Measurements from ENCODE around the gene MACROD2. TPM values are rescaled to one million over a fixed set of nuclear protein-coding genes. Genes with fewer than 3 reads are reported as not detected.

Gene MACROD2
- total and polyA plus RNA-seq, 2 of the 4 experiments (the other 2 are of a cell fraction), result not detected

DNA sequence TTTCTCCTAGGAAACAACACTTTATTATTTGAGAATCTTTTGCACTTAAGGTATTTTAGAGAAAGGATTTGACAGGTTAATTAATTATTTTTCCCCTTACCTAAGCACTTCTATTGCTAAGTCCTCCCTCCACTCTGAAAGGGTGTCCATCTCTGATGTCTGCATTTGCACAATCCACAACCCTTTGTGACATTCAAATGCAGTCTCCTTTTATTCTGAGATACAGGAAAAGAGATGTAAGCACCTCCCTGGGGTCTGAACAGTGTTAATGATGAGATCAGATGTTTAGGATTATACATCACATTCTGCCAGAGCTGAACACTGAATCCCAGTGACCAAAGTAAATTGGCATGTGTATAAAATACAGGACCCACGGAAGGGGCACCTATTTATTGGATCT, 1206.3 kb downstream of the MACROD2 start:
- Histone ChIP-seq H3K9me3 (ENCODE audit: control insufficient read depth, insufficient read depth, low read length) (peaks cover 1% of the 10 kb centered on the region), H3K9ac (ENCODE audit: low read depth, low read length) (no peak overlapping the region), H3K56ac (ENCODE audit: extremely low read depth, insufficient read depth, low read length) (no peak overlapping the region), H2BK5ac (ENCODE audit: low read depth, low read length, poor library complexity, severe bottlenecking) (no peak overlapping the region), H3K4me1 (ENCODE audit: control insufficient read depth, insufficient read depth, low read length) (no peaks in the 10 kb centered on the region), H3K36me3 (ENCODE audit: control insufficient read depth, insufficient read depth, low read length) (no peaks in the 10 kb centered on the region), H3K9me1 (ENCODE audit: insufficient read depth, low read length) (no peaks in the 10 kb centered on the region), H4K5ac (ENCODE audit: low read depth, low read length) (no peak overlapping the region), H3K4me3 (ENCODE audit: insufficient read depth, low read depth, low read length) (no peak overlapping the region), H3K79me1 (ENCODE audit: low read depth in 1 of 2, low read length in 2 of 2) (no peaks in the 10 kb centered on the region), H3K18ac (ENCODE audit: low read depth, low read length) (no peak overlapping the region), H4K20me1 (ENCODE audit: insufficient read depth, low read length) (no peaks in the 10 kb centered on the region), H3K4me2 (ENCODE audit: low read depth, low read length) (no peak overlapping the region), H3K27me3 (ENCODE audit: control insufficient read depth, insufficient read depth, low read length) (no peaks in the 10 kb centered on the region), H3K14ac (replicated peaks; ENCODE audit: low read depth, low read length) (no peak overlapping the region), H4K8ac (ENCODE audit: low read depth in 2 of 2, low read length in 2 of 2) (no peak overlapping the region), H4K91ac (ENCODE audit: insufficient read depth, low read depth, low read length) (no peak overlapping the region), H2AFZ (replicated peaks; ENCODE audit: low read length, poor library complexity) (no peak overlapping the region), H2BK120ac (ENCODE audit: low read depth, low read length) (no peak overlapping the region), H3K23ac (ENCODE audit: low read depth, low read length) (no peak overlapping the region), H2BK20ac (ENCODE audit: low read depth, low read length) (no peak overlapping the region), H2BK15ac (ENCODE audit: low read depth, low read length) (no peak overlapping the region), H3K27ac (ENCODE audit: insufficient read depth, low read length) (no peak overlapping the region), H2AK9ac (replicated peaks; ENCODE audit: low read depth, low read length, poor library complexity) (no peak overlapping the region), H2AK5ac (ENCODE audit: low read depth, low read length) (no peak overlapping the region), H3K4ac (ENCODE audit: low read depth, low read length) (no peak overlapping the region)
- dilution Hi-C loops (cut with HindIII; ENCODE audit: low sequenced_read_pairs, unreplicated experiment), result no loop called here
- ChIA-PET CTCF (no interaction called here), POLR2A (ENCODE audit: unreplicated experiment) (no interaction called here)
- intact Hi-C loops (cut with micrococcal nuclease), result no loop called here
- TF ChIP-seq, protein P1, sequence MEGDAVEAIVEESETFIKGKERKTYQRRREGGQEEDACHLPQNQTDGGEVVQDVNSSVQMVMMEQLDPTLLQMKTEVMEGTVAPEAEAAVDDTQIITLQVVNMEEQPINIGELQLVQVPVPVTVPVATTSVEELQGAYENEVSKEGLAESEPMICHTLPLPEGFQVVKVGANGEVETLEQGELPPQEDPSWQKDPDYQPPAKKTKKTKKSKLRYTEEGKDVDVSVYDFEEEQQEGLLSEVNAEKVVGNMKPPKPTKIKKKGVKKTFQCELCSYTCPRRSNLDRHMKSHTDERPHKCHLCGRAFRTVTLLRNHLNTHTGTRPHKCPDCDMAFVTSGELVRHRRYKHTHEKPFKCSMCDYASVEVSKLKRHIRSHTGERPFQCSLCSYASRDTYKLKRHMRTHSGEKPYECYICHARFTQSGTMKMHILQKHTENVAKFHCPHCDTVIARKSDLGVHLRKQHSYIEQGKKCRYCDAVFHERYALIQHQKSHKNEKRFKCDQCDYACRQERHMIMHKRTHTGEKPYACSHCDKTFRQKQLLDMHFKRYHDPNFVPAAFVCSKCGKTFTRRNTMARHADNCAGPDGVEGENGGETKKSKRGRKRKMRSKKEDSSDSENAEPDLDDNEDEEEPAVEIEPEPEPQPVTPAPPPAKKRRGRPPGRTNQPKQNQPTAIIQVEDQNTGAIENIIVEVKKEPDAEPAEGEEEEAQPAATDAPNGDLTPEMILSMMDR (conservative IDR thresholded peaks at IDR 0.05; ENCODE audit: low read depth, low read length), result no peak
- TF ChIP-seq NFE2L2 (IDR thresholded peaks at IDR 0.05; ENCODE audit: low read depth, low read length) (no peak), CHD1 (IDR thresholded peaks at IDR 0.05; ENCODE audit: low read depth, low read length) (no peak), SMC3 (IDR thresholded peaks at IDR 0.05; ENCODE audit: low read depth, low read length) (no peak), RFX5 (IDR thresholded peaks at IDR 0.05; ENCODE audit: low read depth, low read length) (no peak), POLR2A (IDR thresholded peaks at IDR 0.05; ENCODE audit: low read depth, low read length) (no peak), MAZ (IDR thresholded peaks at IDR 0.05; ENCODE audit: borderline replicate concordance, low read depth, low read length) (no peak), BHLHE40 (IDR thresholded peaks at IDR 0.05; ENCODE audit: low read depth, low read length) (no peak), FOS (IDR thresholded peaks at IDR 0.05; ENCODE audit: low read depth, low read length) (no peak), RCOR1 (IDR thresholded peaks at IDR 0.05; ENCODE audit: insufficient replicate concordance, low read length) (no peak), CEBPB (IDR thresholded peaks at IDR 0.05; ENCODE audit: low read depth, low read length) (no peak), MXI1 (IDR thresholded peaks at IDR 0.05; ENCODE audit: borderline replicate concordance, low read depth, low read length) (no peak), RAD21 (IDR thresholded peaks at IDR 0.05; ENCODE audit: low read length) (no peak), MAFK (IDR thresholded peaks at IDR 0.05; ENCODE audit: low read depth, low read length) (no peak), ELK1 (IDR thresholded peaks at IDR 0.05; ENCODE audit: borderline replicate concordance, low read depth, low read length) (no peak)
- TF ChIP-seq, protein P2, sequence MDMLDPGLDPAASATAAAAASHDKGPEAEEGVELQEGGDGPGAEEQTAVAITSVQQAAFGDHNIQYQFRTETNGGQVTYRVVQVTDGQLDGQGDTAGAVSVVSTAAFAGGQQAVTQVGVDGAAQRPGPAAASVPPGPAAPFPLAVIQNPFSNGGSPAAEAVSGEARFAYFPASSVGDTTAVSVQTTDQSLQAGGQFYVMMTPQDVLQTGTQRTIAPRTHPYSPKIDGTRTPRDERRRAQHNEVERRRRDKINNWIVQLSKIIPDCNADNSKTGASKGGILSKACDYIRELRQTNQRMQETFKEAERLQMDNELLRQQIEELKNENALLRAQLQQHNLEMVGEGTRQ (IDR thresholded peaks at IDR 0.05; ENCODE audit: low read depth, low read length), result no peak
- WGBS, 2 experiments (ENCODE audit: extremely low coverage in 2 of 2, insufficient read length in 1 of 2), result no CpG with 5 or more reads among the region's 1 CpG
- in situ Hi-C loops (cut with MboI; ENCODE audit: low sequenced_read_pairs), result no loop called here
- ATAC-seq (ENCODE audit: low read depth) (no peak), DNase-seq (no peak)
- BruUV-seq (replicated peaks), result no TSS peak

Measured in IMR-90 (cell line).